VCaP (cell line): ENCODE results near the gene ARIH2.

ENCODE experiments used
- H3K27ac ChIP-seq: fragments of 450-650 bp; 2 replicates; pipeline ENCODE4 v1.5.1; 2017
- CTCF ChIP-seq: fragments of 450-650 bp; conservative IDR thresholded peaks from 2 replicates; pipeline ENCODE4 v1.5.1; 2017; ENCODE audit warnings: mild to moderate bottlenecking, moderate library complexity

The ARIH2 gene

GRCh38 chr3:49028298-49028672 lies 109.6 kb downstream of the ARIH2 start:
- TF ChIP-seq CTCF = no peak
- peak overlapping the region; percentile 99 for H3K27ac ChIP-seq

DNA sequence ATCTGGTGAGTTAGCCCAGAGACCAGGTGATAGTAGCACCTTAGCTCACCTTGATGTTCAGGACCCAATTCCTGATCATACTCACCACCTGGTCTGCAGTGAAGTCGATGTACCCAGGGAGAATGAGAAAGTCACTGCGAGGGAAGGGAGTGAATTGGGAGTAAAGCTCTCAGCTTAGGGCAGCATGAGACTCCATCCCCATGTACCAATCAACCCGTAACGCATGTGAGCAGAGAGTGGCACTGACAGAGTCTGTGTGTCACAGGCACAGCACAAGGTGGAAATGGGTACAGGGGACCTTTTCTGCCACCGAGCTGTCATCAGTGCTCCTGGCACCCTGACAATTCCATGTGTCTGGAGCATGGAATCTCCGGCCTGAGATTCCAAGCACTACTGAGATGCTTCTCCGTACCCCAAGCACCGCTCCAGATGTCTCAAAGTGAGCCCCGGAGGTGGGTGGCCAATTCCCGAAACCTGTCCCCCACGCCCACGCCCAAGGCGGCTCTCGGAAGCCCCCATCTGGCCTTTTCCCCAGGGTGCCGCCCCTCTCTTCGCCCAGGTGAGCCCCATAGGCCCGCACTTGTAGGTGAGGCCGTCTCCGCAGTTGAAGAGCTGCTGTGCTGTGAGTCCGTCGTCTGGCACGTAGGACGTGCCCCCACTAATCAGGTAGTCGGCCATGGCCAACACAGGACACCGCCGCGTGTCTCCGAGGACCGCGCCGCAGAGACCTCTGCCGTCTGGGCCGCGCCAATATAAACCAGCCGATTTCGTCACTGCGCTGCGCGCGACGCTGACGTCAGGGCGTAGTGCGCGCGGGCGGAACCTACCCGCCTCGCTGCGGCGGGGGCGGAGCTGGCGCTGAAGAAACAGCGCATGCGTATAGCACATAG lies 110.3 kb downstream of the ARIH2 start, which contains the start of gene IMPDH2:
Gene IMPDH2, minus strand, starts transcription at position 726 of the 890 bp plus-strand sequence. Its CDS starts 48 bp downstream, at position 678.
- peak within 1 kb of the TSS; percentile 99 for H3K27ac ChIP-seq
- no peak for TF ChIP-seq CTCF

GRCh38 chr3:49029563-49029884 lies 110.9 kb downstream of the ARIH2 start:
- H3K27ac ChIP-seq = peak overlapping the region; percentile 99
- TF ChIP-seq CTCF = no peak

DNA sequence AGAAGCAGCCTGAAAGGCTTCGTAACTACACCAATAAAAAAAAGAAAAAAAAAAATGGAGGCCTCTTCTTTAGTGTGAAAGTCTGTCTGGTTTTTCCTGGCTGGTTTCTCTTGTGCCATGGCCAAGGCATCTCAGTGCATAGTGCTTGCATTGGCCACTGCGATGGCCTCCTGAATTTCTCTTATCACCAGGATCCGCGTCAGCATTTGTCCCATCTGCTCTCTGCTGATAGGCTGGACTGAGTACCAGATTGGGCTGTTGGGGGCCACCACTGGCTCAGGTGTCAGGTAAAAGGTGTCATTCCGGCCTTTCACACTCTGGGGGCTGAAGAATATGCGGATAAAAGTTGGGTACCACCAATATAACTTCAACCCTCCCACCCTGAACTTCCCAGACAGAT lies 111.7 kb downstream of the ARIH2 start:
- H3K27ac ChIP-seq = peak overlapping the region; percentile 99
- no peak for TF ChIP-seq CTCF

DNA sequence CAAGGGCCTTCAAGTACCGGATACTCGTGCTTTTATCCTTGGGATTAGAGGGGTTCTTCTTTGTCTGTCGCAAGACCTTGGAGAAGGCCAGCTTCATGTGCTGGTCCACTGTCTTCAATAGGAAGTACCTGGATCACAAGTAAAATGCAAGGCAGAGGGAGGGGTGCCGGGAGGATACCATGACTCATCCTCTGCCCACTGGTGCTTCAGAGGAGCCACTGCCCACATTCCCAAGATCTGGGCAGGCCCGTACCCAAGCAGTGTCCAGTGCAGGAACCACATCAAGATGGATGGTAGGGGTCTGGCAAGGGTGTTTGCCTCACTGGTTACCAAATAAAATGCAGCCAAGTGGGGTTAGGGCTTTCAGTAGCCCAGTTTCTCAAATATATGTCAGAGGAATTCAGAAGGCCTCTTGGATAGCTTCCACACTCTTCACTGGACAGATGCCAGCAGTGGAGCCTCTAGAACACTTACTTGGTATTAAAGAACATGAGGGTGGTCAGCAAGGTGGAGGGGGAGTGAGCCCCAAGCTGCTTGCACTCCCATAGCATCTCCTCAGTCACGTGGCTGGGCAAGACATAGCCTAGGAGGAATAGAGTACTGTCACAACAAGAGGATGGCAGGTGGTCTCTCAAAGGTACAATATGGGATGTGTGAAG lies 114.1 kb downstream of the ARIH2 start:
- no peak for TF ChIP-seq CTCF
- no peak overlapping the region for H3K27ac ChIP-seq

DNA sequence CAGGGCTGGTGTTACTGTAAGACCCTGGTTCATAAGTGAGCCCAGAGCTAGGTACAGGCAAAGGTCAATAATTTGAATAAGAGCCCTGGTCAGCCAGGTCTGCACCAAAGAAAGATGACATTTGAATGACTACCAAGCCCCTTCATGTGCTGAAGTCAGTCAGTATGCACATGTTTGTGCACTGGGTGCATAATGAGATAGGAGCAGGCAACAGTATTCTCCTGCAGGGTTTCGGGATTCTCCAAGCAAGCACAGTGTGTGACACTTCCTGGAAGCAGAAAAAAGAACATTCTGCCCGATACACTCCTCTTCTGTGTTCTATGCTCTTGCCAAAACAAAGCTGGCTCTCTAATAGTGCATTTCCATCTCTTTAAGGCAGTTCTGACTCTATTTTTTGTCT lies 116.0 kb downstream of the ARIH2 start:
- H3K27ac ChIP-seq = no peak overlapping the region
- TF ChIP-seq CTCF = no peak

DNA sequence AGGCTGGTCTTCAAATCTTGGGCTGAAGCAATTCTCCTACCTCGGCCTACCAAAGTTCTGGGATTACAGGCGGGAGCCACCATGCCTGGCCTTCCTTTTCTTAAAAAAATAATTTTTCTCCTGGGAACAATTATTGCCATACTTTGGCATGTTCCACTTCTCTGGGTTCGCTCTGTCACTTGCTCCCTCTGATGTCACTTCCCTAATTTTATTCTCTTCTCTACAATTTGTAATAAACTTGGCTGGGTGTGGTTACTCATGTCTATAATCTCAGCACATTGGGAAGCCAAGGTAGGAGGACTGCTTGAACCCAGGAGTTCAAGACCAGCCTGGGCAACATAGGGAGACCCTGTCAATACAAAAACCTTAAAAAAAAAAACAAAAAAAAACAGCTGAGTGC lies 116.6 kb downstream of the ARIH2 start:
- no peak for TF ChIP-seq CTCF
- H3K27ac ChIP-seq = no peak overlapping the region
